ENCODE data around the gene CYP1A1.
A peak's percentile ranks its signal among the peaks of the same experiment; 100 is the strongest.
"Not testable (repeated sequence)": the region's sequence is repeated elsewhere in the genome, so short reads cannot be mapped to it uniquely, and the experiment has no call there.

Gene CYP1A1

DNA sequence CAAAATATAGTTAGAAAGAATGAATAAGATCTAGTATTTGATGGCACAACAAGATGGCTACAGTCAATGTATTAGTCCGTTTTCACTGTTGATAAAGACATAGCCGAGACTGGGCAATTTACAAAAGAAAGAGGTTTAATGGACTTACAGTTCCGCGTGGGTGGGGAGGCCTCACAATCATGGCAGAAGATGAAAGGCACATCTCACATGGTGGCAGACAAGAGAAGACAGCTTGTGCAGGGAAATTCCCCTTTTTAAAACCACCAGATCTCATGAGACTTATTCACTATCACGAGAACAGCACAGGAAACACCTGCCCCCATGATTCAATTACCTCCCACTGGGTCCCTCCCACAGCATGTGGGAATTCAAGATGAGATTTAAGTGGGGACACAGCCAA lies 12.9 kb upstream of the CYP1A1 start:
- not testable (repeated sequence) for DNase-seq (ENCODE audit: low spot score)

DNA sequence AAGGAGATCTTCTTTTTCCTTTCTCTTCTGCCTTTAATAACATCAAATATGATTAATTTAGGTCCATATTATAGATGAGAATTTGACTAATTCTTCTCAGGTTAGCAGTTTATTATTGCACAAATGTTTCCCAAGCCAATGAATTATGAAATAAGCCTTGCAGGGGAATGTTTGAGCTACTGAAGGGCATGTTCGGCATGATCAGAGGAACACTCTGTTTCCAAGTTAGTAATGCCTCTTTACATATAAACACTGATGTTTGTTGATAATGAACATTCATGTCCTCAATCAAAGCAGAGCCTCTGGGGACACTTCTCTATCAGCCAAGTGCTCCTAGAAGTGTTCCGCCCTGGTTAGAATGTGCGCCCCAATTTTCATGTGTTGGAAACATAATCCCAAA lies 10.0 kb upstream of the CYP1A1 start:
- DNase-seq (ENCODE audit: low spot score), result no peak

DNA sequence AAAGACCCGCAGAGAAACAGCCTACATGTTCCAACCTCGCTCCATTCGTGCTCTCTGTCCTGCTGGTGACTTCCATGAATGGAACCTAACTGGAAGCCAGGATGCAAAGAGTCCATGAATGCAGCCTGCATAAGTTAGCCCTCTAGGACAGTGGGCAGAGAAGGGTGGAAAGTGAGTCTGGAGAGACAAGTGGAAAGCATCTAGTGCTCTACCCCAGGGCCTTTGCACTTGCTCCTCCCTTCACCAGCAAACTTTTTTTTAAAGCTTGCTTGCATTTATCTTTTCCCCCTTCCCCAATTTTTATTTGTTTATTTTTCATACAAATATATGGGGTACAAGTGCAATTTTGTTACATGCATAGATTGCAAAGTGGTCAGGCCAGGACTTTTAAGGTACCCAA lies 7.9 kb upstream of the CYP1A1 start:
- DNase-seq (ENCODE audit: low spot score), result no peak

DNA sequence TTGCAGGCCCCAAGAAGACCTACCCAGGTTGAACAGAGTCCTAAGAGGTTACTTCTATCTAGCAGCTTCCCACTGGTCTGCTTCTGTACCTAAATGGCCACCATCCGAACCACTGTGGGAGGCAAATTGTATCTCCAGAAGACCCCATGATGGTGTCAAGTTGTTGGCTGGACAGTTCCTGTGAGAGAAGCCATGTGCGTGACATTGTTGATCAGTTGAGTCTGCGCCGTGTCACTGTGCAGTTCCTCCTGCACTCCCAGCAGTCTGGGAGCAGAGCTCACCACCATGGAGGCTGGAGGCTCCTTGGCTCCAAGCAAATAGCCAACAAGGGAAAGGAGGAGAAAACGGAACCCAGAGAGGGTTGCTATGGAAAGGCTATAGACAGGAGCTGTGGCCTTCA lies 7.5 kb upstream of the CYP1A1 start:
- no peak for DNase-seq (ENCODE audit: low spot score)

DNA sequence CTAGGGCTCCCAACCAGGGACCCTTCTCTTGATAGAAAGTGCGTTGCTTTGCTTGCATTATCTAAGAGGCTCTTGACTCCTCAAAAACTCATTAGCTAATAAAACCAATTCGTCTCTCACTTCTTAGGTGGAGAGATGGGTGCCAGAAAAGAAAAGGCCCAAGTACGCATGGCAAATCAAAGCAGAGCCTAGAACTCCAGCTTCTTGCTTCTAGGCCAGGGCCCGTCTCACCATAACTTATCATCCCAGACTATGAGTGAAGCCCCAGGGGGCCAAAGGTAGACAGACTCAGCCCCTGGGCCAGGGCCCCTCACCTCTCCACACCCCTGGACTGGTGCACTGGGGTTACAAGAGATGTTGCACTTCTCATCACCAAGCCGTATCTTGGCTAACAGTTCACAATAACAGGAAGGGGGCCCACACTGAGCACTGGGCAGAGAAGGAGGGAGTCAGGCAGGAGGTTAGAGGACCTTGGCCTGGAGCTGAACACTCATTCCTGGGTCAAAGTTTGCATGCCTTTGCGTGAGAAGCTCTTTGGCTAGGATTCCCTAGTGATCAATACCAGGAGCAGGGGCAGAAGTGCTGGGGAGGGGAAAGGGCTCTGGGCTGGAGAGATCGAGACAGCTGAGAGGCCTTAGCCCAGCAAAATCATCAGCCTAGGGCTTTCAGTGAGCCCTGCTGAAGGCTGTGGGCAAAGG lies 5.4 kb upstream of the CYP1A1 start:
- DNase-seq (ENCODE audit: low spot score), result no peak

DNA sequence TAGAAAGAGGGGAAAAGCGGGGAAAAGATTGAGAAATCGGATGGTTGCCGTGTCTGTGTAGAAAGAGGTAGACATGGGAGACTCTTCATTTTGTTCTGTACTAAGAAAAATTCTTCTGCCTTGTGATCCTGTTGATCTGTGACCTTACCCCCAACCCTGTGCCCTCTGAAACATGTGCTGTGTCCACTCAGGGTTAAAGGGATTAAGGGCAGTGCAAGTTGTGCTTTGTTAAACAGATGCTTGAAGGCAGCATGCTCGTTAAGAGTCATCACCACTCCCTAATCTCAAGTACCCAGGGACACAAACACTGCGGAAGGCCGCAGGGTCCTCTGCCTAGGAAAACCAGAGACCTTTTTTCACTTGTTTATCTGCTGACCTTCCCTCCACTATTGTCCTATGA lies 4.0 kb upstream of the CYP1A1 start:
- not testable (repeated sequence) for DNase-seq (ENCODE audit: low spot score)

DNA sequence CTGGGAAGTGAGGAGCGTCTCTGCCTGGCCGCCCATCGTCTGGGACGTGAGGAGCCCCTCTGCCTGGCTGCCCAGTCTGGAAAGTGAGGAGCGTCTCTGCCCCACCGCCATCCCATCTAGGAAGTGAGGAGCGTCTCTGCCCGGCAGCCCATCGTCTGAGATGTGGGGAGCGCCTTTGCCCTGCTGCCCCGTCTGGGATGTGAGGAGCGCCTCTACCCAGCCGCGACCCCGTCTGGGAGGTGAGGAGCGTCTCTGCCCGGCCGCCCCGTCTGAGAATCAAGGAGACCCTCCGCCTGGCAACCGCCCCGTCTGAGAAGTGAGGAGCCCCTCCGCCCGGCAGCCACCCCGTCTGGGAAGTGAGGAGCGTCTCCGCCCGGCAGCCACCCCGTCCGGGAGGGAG lies 3.4 kb upstream of the CYP1A1 start:
- not testable (repeated sequence) for DNase-seq (ENCODE audit: low spot score)

DNA sequence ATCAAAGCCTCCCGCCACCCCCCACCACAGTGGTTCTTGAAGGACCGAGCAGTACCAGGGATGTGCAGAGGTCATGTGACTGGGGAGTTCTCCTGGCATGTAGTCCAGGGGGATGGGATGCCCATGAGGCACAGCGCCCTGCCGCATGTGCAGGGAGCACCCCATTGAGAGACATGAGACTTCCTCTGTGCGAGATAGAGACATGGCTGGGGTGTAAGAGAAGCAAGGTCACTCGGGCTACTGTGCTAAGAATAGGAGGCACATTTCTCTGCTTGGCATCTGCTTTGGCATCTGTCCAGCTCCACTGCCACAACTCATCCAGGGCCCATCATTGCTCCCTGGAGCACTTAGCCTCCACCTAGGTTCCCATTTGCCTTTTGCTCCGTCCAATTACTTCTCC lies 2.4 kb upstream of the CYP1A1 start:
- no peak for DNase-seq (ENCODE audit: low spot score)

DNA sequence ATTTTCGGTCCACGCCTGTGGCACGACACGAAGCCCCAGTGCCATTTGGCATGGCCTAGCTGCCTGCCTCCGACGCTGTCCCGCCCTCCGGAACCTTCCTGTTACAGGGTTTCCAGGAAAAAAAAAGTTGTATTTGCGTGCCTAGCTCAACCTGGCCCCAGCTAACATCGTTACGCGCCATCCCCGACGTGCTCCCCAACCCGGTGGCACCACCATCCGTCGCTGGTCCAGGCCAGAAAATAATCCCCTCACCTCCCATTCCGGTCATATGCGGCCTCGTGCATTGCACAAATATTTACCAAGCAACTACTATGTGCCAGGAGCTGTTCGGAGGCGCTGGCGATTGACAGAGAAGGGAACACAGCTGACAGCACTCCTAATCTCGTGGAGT lies 1.4 kb upstream of the CYP1A1 start:
- DNase-seq (ENCODE audit: low spot score), result no peak

DNA sequence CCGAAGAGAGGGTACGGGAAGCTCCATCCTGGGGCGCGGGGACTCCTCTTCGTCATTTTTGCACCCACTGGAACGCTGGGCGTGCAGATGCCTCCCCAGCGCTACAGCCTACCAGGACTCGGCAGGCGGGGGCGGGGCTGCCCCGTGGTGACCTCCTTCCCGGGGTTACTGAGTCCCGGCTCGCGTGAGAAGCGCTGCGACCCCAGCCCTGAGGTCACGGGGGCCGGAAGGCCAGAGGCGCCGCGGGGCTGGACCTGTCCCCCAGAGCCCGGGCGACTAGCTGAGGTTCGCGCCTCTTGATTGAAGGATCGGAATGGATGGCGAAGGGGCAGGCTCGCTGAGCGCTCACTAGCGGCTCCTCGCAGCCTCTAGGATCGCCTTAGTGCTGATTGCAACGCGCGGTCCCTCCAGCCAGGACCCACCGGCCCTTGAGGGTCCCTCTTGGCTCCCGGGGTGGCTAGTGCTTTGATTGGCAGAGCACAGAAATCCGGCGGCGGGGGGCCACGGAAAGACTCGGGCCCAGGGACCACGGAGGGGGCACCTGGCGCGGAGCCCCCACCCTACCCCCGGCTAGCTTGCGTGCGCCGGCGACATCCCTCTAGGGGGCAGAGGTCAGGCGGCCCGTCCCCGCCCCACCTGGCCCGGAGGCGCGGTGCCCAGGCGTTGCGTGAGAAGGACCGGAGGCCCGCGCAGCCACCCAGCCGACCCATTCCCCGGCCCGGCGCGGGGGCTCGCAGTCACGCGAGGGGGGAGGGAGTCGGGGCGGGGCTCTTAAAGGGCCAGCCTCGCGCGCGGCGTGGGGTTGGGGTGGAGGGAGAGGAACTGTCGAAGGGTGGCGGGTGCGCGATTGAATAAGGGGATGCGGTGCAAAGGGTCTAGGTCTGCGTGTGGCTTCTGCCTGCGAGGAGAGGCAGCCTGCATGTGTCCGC lies 781 bp upstream of the CYP1A1 start:
- DNase-seq (ENCODE audit: low spot score), result no peak

DNA sequence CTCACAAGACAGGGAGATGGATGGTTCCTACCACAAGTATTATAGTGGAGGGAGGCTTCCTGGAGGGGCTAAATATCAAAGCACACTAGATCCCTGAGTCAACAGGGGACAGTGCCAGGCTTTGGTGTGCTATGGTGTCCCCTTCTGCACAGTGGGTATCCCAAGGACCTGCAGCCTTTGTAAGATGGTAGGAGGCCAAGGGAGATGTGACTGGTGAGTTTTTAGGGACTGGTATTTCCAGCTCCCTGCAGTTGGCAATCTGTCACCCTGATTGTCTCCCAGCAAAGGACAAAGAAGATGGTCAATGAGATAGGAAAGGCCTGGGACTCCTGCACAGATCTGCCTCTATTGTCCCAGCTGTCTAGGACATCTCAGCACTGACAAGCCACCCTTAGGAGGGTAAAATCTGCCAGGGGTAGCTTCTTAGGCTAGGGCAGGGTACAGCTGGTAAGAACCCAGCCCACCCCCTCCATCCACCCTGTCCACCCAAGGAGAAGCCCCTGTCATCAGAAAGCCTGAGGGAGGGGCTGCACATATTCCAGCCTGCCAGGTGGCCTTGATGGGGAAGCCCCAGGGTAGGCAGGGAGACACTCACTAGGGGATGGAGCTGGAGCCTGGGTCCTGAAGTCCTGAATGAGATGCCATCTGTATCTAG lies 631 bp downstream of the CYP1A1 start:
- no peak for DNase-seq (ENCODE audit: low spot score)

DNA sequence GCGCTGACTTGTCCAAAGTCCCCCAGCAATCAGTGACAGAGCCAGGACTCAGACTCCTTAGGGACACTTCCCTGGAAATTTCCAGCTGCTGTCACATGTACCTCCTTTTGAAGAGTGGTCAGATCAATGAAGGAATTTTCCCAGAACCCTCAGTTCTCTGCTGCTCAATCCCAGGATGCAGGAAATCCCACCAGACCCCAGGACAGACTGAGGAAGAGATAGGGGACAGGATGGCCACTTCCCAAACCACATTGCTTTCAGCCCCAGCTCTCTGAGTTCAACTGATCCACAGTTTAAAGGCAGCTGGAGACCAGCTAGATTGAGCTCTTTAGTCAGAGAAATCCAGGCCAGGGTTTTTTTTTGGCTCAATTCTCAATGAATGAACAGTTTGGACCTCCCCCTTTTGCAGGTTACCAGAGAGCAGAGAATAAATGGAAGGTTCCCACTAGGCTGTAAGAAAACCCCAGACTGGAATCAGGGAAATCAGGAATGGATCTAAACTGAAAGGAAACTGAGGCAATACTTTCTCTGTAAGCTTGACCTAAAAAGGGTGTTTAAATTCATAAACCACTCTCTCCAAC lies 1.5 kb downstream of the CYP1A1 start:
- DNase-seq (ENCODE audit: low spot score), result peak; percentile 65

DNA sequence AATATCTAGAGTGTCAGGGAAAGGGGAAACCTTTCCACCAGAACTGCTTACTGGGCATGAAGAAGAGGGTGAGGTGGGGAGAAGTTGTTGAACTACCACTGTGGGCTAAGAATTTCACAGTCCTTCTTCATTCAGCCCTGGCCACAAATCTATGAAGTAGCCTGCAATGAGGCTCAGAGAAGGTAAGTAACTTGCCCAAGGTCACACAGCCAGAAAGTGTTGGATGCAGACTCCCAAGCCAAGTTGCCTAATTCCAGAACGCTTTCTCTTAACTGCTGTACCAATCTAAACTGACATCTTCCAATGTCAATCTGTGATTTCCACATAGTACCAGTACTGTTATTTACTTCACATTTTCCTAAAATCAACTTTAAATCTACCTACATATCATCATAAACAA lies 2.1 kb downstream of the CYP1A1 start:
- no peak for DNase-seq (ENCODE audit: low spot score)

DNA sequence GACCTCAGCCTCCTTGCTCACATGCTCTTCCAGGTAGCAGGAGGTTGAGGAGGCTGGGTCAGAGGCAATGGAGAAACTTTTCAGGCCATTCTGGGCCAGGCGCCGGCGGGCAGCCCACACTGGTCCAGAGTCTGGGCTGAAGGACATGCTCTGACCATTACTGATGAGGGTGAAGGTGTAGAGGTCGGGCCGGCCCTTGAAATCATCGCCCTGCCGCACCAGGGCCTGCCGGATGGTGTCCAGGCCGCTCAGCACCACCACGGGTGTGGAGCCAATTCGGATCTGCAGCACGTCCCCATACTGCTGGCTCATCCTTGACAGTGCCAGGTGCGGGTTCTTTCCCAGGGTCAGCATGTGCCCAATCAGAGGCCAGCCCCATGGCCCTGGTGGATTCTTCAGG lies 2.7 kb downstream of the CYP1A1 start:
- DNase-seq (ENCODE audit: low spot score), result no peak

DNA sequence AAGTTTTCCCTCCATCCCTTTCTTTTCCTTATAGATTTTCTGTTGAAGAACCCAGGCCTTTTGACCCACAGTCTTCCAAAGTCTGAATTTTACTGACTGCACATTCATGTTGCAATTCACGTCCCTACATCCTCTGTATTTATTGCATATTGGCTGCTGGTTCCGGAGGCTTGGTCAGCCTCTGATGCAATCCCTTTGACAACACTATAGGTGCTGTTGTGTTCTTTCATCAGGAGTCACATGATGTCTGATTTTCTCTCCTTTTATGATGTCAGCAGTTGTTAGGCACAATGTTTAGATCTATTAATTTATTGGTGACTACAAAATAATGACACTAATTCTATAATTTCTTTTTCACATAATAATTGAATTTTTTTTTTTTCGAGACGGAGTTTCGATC lies 8.7 kb downstream of the CYP1A1 start:
- DNase-seq (ENCODE audit: low spot score), result no peak

DNA sequence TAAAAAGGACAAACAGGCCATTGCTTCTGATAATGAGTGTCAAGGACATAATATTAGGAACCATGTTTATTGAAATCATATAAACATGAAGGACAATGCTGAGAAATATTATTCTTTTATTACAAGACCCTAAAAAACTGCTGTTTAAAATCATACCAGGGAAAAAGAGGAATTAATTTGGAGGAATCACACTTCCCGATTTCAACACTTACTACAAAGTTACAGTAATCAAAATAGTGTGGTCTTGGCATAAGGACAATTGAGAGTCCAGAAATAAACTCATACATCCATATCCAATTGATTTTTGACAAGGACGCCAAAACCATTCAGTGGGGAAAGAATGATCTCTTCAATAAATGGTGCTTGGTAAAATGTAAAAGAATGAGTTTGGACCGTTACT lies 13.0 kb downstream of the CYP1A1 start:
- DNase-seq (ENCODE audit: low spot score), result no peak

DNA sequence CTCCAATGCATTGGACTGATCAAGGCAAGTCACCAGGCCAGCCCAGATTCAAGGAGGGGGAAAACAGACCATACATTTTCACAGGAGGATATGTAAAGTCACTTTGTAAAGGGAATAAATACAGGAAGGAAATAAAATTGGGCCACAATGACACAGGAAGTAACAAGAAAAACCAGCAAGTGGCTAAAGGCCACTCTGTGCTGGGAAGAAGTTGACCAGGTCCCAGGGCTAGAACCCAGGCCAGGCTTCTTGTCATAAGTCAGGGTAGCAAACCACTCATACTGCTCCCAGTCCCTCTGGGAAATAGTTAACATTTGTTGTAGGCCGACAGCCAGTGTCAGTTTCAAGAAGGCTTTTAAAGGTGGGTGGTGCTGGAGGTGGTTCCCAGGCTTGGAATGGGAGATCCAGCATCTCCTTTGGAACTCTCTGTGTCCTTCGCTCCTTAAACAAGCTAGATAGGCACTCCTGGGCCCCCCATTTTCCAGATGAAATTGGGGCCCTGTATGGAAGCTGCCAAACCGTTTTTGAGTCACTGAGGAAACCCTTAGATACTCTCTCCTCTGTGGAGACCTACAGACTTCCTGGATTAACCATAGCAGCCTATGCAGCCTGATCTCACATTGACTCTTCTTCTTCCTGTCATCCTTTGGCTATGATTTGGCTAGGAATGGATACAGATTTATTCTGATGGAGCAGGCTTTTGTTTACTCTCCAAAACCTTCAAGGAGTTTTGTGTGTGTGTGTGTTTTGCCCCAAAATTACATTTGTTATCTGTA lies 14.8 kb downstream of the CYP1A1 start:
- DNase-seq (ENCODE audit: low spot score), result no peak

DNA sequence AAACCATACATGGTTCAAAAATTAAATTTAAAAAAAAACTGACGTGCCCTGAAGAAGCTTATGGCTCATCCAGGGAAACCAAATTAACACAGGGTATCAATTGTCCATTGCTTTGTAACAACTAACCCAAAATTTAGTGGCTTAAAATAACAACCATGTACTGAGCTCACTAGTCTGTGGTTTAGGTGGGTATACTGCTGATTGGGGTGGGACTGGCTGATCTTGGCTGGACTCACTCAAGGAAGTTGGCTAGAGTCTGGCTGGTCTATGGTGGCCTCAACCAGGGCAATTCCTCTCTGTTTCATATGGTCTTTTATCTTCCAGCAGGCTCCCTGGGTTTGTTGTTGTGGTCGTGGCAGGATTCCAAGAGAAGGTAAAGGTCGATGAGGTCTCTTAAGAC lies 15.4 kb downstream of the CYP1A1 start:
- DNase-seq (ENCODE audit: low spot score), result no peak

DNA sequence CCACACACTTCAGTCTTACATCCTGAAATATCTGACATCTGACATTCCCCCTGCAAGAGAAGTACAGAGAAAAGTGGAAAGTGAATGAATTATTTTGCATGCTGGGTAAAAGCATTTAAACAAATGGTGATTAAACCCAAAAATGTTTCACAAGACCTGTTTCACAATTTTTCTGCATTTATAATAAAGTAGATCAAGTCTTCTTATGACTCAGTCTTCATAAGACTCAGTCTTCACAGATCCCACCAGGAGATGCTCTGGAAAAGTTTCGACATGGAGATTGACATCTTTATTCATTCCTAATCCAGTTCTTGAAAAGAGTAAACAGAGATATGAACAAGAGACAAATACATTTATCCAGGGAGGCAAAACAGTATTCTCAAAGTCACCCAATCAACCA lies 16.3 kb downstream of the CYP1A1 start:
- no peak for DNase-seq (ENCODE audit: low spot score)

DNA sequence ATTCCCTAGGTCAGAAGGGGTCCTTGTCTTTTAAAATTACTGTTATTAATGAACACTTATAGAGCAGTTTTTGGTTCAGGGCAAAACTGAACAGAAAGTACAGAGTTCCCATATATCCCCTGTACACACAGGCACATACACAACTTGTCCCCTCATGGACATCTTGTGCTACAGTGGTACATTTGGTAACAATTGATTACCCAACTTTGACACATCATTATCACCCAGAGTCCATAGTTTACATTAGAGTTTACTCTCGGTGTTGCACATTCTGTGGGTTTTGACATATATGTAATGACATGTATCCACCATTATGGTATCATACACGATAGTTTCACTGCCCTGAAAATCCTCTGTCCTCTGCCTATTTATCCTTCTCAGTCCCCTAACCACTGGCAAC lies 28.5 kb downstream of the CYP1A1 start:
- DNase-seq (ENCODE audit: low spot score), result no peak

DNA sequence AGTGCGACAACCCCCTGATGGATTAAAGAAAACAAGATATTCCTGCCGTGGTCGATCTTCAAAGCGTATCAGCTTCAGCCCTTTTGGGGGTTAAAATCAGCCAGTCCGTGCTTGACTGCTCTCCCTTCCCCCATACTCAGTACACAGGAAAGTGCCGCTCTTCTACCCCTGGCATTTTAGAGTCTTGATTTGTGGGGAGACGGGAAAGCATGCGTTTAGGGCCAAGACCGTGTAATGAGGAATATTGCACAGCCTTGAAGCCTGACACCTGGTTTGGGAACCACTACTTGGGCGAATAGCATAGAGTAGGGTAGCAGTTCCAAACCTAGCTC lies 29.0 kb downstream of the CYP1A1 start:
- DNase-seq (ENCODE audit: low spot score), result no peak
